Skeletal muscle satellite cell (primary cell): Measurements from ENCODE around the gene ANXA6.

Source experiments
- H3K27me3 ChIP-seq: 2 replicates; pipeline ENCODE4 v1.7.0; 2013; ENCODE audit warnings: low read length; ENCODE audit not compliant: control insufficient read depth, insufficient read depth
- H3K36me3 ChIP-seq: 2 replicates; pipeline ENCODE4 v1.7.0; 2013; ENCODE audit warnings: mild to moderate bottlenecking, control low read depth, low read length; ENCODE audit not compliant: insufficient read depth
- H3K4me1 ChIP-seq: 2 replicates; pipeline ENCODE4 v1.7.0; 2013; ENCODE audit warnings: low read length; ENCODE audit not compliant: control insufficient read depth, insufficient read depth
- H3K4me2 ChIP-seq: 2 replicates; pipeline ENCODE4 v1.7.0; 2013; ENCODE audit warnings: mild to moderate bottlenecking, low read length
- H3K4me3 ChIP-seq: 2 replicates; pipeline ENCODE4 v1.7.0; 2013; ENCODE audit warnings: low read length
- H3K9ac ChIP-seq: 2 replicates; pipeline ENCODE4 v1.7.0; 2013; ENCODE audit warnings: mild to moderate bottlenecking, low read depth, low read length, moderate library complexity
- H3K9me3 ChIP-seq: replicated peaks from 2 replicates; pipeline ENCODE4 v1.7.0; 2013; ENCODE audit warnings: mild to moderate bottlenecking, control low read depth, low read length

Gene ANXA6

GRCh38 chr5:151137067-151137825 lies 20.3 kb downstream of the ANXA6 start:
- no peaks in the 10 kb centered on the region for H3K9me3 ChIP-seq
- no peak overlapping the region for H3K4me2 ChIP-seq
- peaks cover 14% of the 10 kb centered on the region for H3K4me1 ChIP-seq
- peaks cover 96% of the 10 kb centered on the region for H3K36me3 ChIP-seq
- H3K27me3 ChIP-seq, result no peaks in the 10 kb centered on the region
- H3K4me3 ChIP-seq, result no peak overlapping the region
- H3K9ac ChIP-seq, result no peak overlapping the region

- H3K9me3 ChIP-seq, result no peaks in the 10 kb centered on the region
- H3K4me1 ChIP-seq, result no peaks in the 10 kb centered on the region
- no peak overlapping the region for H3K4me2 ChIP-seq
- H3K9ac ChIP-seq, result no peak overlapping the region
- no peak overlapping the region for H3K4me3 ChIP-seq
- H3K27me3 ChIP-seq, result no peaks in the 10 kb centered on the region
- peaks cover 100% of the 10 kb centered on the region for H3K36me3 ChIP-seq
These were observed 23.4 kb downstream of the ANXA6 start for GRCh38 chr5:151134228-151134627.

GRCh38 chr5:151132963-151133362 lies 24.6 kb downstream of the ANXA6 start:
- Histone ChIP-seq H3K36me3 (peaks cover 100% of the 10 kb centered on the region), H3K4me3 (no peak overlapping the region), H3K9me3 (no peaks in the 10 kb centered on the region), H3K4me2 (no peak overlapping the region), H3K4me1 (no peaks in the 10 kb centered on the region), H3K9ac (no peak overlapping the region), H3K27me3 (no peaks in the 10 kb centered on the region)

DNA sequence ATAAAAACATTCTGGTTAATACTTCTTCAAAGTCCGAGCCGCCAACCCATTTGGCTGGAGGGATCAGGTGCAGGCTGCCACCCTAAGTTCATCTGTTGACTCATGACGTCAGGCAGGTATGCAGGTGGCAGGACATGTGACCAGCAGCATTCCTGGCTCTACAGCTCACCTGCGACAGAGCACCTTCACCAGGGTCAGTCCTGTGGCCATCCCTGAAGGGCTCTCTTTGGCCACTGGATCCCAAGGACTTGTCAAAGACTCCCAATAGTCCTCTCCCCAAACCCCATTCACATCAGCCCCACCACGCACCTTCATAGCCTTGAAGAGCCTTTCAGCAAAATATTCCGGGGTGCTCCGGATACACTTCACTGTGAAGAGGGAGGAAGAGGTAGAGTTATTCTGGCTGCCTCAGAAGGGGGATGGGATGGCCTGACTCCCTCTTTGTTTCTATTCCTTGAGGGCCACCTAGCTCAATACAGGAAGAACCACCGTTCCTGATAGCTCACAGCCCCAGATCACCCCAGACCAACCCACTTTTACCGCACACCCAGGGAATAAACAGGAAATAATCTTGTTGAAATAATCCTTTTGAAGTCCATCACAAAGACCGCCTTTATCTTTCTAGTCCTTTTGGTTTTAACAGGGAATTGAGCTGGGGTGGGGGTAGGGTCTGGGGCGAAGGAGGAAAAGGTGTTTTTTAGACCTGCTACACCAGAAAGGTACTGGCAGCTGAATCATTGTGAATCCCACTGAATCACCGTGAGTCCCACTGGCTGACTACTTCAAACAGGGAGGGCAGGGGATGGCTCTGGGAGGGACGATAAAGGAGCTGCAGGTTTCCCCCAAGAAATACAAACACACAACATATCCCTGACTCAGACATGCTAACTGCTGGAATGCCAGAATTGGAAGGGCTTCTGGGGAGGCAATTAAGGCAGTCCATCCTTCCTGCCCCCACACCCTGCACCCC lies 26.4 kb downstream of the ANXA6 start:
- Histone ChIP-seq H3K9ac (no peak overlapping the region), H3K4me2 (no peak overlapping the region), H3K27me3 (no peaks in the 10 kb centered on the region), H3K9me3 (no peaks in the 10 kb centered on the region), H3K4me3 (no peak overlapping the region), H3K36me3 (peaks cover 97% of the 10 kb centered on the region), H3K4me1 (no peaks in the 10 kb centered on the region)

DNA sequence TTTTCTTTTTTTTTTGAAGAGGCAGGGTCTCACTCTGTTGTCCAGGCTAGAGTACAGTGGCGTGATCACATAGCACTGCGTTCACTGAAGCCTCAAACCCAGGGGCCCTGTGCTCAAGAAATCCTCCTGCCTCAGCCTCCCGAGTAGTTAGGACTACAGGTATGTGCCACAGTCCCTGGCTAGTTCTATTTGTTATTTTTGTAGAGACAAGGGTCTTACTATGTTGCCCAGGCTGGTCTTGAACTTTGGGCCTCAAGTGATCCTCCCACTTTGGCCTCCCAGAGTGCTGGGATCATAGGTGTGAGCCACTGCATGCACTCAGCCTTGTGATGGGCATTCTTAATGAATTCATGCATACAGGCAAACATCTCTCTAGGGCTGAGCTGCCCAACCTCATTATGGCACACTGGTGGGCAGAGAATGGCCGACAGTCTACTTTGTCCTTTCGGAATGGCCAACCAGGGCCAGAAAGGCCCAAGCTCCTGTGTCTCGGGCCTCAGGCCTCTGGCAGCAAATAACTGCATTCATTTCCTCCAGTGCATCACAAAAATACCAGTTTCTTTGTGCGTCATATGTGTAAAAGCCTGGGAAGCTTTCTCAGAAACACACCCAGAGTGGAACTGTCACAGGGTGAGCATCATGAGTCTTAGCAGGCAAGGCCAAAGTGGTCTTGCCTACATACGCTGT lies 27.2 kb downstream of the ANXA6 start:
- Histone ChIP-seq H3K4me3 (no peak overlapping the region), H3K36me3 (peaks cover 97% of the 10 kb centered on the region), H3K9me3 (no peaks in the 10 kb centered on the region), H3K4me1 (no peaks in the 10 kb centered on the region), H3K27me3 (no peaks in the 10 kb centered on the region), H3K4me2 (no peak overlapping the region), H3K9ac (no peak overlapping the region)

- no peaks in the 10 kb centered on the region for H3K9me3 ChIP-seq
- no peak overlapping the region for H3K9ac ChIP-seq
- no peaks in the 10 kb centered on the region for H3K27me3 ChIP-seq
- no peak overlapping the region for H3K4me3 ChIP-seq
- peaks cover 7% of the 10 kb centered on the region for H3K4me1 ChIP-seq
- no peak overlapping the region for H3K4me2 ChIP-seq
- H3K36me3 ChIP-seq, result peaks cover 97% of the 10 kb centered on the region
These were observed 28.8 kb downstream of the ANXA6 start for GRCh38 chr5:151128817-151129216.

- Histone ChIP-seq H3K9ac (no peak overlapping the region), H3K9me3 (no peaks in the 10 kb centered on the region), H3K27me3 (no peaks in the 10 kb centered on the region), H3K4me3 (no peak overlapping the region), H3K4me2 (no peak overlapping the region), H3K36me3 (peaks cover 97% of the 10 kb centered on the region), H3K4me1 (peaks cover 10% of the 10 kb centered on the region)
These were observed 29.7 kb downstream of the ANXA6 start for GRCh38 chr5:151127926-151128325.

GRCh38 chr5:151126199-151126645 lies 31.4 kb downstream of the ANXA6 start:
- Histone ChIP-seq H3K9ac (no peak overlapping the region), H3K36me3 (peaks cover 97% of the 10 kb centered on the region), H3K4me3 (no peak overlapping the region), H3K9me3 (no peaks in the 10 kb centered on the region), H3K27me3 (no peaks in the 10 kb centered on the region), H3K4me1 (peaks cover 10% of the 10 kb centered on the region), H3K4me2 (no peak overlapping the region)

- Histone ChIP-seq H3K36me3 (peaks cover 97% of the 10 kb centered on the region), H3K27me3 (no peaks in the 10 kb centered on the region), H3K9me3 (no peaks in the 10 kb centered on the region), H3K4me2 (no peak overlapping the region), H3K4me3 (no peak overlapping the region), H3K9ac (no peak overlapping the region), H3K4me1 (peaks cover 10% of the 10 kb centered on the region)
These were observed 32.2 kb downstream of the ANXA6 start for GRCh38 chr5:151125421-151125820.

DNA sequence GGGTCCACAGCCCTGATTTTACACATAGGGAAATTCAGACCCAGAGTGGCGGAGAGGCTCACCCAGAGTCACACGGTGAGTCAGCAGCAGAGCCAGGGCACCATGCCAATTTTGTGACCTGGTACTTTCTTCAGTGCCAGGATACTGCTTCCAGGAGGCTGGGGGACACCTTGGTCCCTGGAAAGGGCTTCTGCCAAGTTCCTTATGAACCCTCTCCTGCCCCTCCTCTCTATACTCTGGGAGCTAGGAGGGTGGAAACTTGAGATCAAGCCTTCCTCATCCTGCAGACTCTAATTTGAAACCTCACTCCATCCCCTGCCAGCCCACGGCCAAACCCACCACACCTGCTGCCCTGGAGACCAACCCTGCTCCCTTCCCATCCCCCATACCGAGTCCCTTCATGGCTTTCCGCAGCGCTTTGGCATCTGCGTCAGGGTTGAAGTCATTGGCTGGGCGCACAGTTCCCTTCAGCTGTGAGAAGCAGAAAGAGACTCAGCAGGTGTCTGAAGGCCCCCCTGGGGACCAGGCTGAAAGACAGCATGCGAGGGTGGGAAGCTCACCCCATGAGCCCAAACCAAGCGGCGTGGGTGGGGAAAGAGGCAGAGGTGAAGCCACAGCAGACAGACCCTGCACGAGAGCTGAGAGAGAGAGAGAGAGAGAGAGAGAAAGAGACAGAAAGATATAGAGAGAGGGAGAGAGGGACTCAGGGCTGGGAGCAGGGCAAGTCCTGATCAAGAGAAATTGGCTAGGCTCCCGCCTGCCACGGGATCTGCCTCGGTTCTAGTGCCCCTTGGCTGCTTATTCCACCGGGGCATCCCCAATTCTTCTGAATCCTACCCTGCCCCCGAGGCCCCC lies 33.5 kb downstream of the ANXA6 start:
- Histone ChIP-seq H3K27me3 (no peaks in the 10 kb centered on the region), H3K36me3 (peaks cover 97% of the 10 kb centered on the region), H3K9me3 (no peaks in the 10 kb centered on the region), H3K4me3 (no peak overlapping the region), H3K9ac (no peak overlapping the region), H3K4me1 (peaks cover 10% of the 10 kb centered on the region), H3K4me2 (no peak overlapping the region)
